ENCODE measurements around the gene OR2F1.

The OR2F1 gene

GRCh38 chr7:143958781-143959180 lies 4.1 kb downstream of the OR2F1 start:
- no peaks in the 10 kb centered on the region for H3K27me3 ChIP-seq (ENCODE audit: control insufficient read depth in 1 of 2, insufficient read depth in 2 of 2, low read length in 2 of 2)
- H3K9ac ChIP-seq (ENCODE audit: low read length in 2 of 2): no peak overlapping the region
- no peaks in the 10 kb centered on the region for H3K9me3 ChIP-seq (ENCODE audit: control insufficient read depth in 2 of 2, low read length in 2 of 2)
- no peak overlapping the region for H3K4me3 ChIP-seq (ENCODE audit: low read length in 2 of 2)
- no peaks in the 10 kb centered on the region for H3K36me3 ChIP-seq (ENCODE audit: control insufficient read depth in 2 of 2, insufficient read depth in 2 of 2, low read length in 2 of 2)
- no peaks in the 10 kb centered on the region for H3K4me1 ChIP-seq (ENCODE audit: control insufficient read depth, insufficient read depth, low read length)
- H3K27ac ChIP-seq (ENCODE audit: low read length): no peak overlapping the region

- Histone ChIP-seq H3K36me3 (ENCODE audit: control insufficient read depth in 2 of 2, insufficient read depth in 2 of 2, low read length in 2 of 2) (no peaks in the 10 kb centered on the region), H3K27ac (ENCODE audit: low read length) (no peak overlapping the region)
Observed at GRCh38 chr7:143960813-143961610, 6.4 kb downstream of the OR2F1 start.

GRCh38 chr7:143965280-143965679 lies 10.6 kb downstream of the OR2F1 start:
- H3K27me3 ChIP-seq (ENCODE audit: control insufficient read depth in 1 of 2, insufficient read depth in 2 of 2, low read length in 2 of 2): no peaks in the 10 kb centered on the region
- no peak overlapping the region for H3K9ac ChIP-seq (ENCODE audit: low read length in 2 of 2)
- no peak overlapping the region for H3K4me3 ChIP-seq (ENCODE audit: low read length in 2 of 2)
- no peak overlapping the region for H3K27ac ChIP-seq (ENCODE audit: low read length)
- H3K9me3 ChIP-seq (ENCODE audit: control insufficient read depth in 2 of 2, low read length in 2 of 2): no peaks in the 10 kb centered on the region
- no peaks in the 10 kb centered on the region for H3K36me3 ChIP-seq (ENCODE audit: control insufficient read depth in 2 of 2, insufficient read depth in 2 of 2, low read length in 2 of 2)
- H3K4me1 ChIP-seq (ENCODE audit: control insufficient read depth, insufficient read depth, low read length): no peaks in the 10 kb centered on the region

More at GRCh38 chr7:143960813-143961610, 6.4 kb downstream of the OR2F1 start:
- Histone ChIP-seq H3K4me1 (ENCODE audit: control insufficient read depth, insufficient read depth, low read length) (no peaks in the 10 kb centered on the region), H3K9ac (ENCODE audit: low read length in 2 of 2) (no peak overlapping the region), H3K9me3 (ENCODE audit: control insufficient read depth in 2 of 2, low read length in 2 of 2) (no peaks in the 10 kb centered on the region), H3K27me3 (ENCODE audit: control insufficient read depth in 1 of 2, insufficient read depth in 2 of 2, low read length in 2 of 2) (no peaks in the 10 kb centered on the region), H3K4me3 (ENCODE audit: low read length in 2 of 2) (no peak overlapping the region)

GRCh38 chr7:143967398-143967797 lies 12.8 kb downstream of the OR2F1 start:
- H3K36me3 ChIP-seq (ENCODE audit: control insufficient read depth in 2 of 2, insufficient read depth in 2 of 2, low read length in 2 of 2): no peaks in the 10 kb centered on the region

GRCh38 chr7:143973870-143974416 lies 19.3 kb downstream of the OR2F1 start:
- Histone ChIP-seq H3K36me3 (ENCODE audit: control insufficient read depth in 2 of 2, insufficient read depth in 2 of 2, low read length in 2 of 2) (no peaks in the 10 kb centered on the region), H3K4me3 (ENCODE audit: low read length in 2 of 2) (no peak overlapping the region), H3K4me1 (ENCODE audit: control insufficient read depth, insufficient read depth, low read length) (no peaks in the 10 kb centered on the region), H3K9ac (ENCODE audit: low read length in 2 of 2) (no peak overlapping the region), H3K9me3 (ENCODE audit: control insufficient read depth in 2 of 2, low read length in 2 of 2) (no peaks in the 10 kb centered on the region), H3K27me3 (ENCODE audit: control insufficient read depth in 1 of 2, insufficient read depth in 2 of 2, low read length in 2 of 2) (no peaks in the 10 kb centered on the region), H3K27ac (ENCODE audit: low read length) (no peak overlapping the region)

More at GRCh38 chr7:143967398-143967797, 12.8 kb downstream of the OR2F1 start:
- no peaks in the 10 kb centered on the region for H3K4me1 ChIP-seq (ENCODE audit: control insufficient read depth, insufficient read depth, low read length)
- no peak overlapping the region for H3K4me3 ChIP-seq (ENCODE audit: low read length in 2 of 2)
- H3K9ac ChIP-seq (ENCODE audit: low read length in 2 of 2): no peak overlapping the region
- H3K27ac ChIP-seq (ENCODE audit: low read length): no peak overlapping the region
- no peaks in the 10 kb centered on the region for H3K9me3 ChIP-seq (ENCODE audit: control insufficient read depth in 2 of 2, low read length in 2 of 2)
- H3K27me3 ChIP-seq (ENCODE audit: control insufficient read depth in 1 of 2, insufficient read depth in 2 of 2, low read length in 2 of 2): no peaks in the 10 kb centered on the region

GRCh38 chr7:143974459-143974858 lies 19.8 kb downstream of the OR2F1 start:
- Histone ChIP-seq H3K9me3 (ENCODE audit: control insufficient read depth in 2 of 2, low read length in 2 of 2) (no peaks in the 10 kb centered on the region), H3K27ac (ENCODE audit: low read length) (no peak overlapping the region), H3K36me3 (ENCODE audit: control insufficient read depth in 2 of 2, insufficient read depth in 2 of 2, low read length in 2 of 2) (no peaks in the 10 kb centered on the region), H3K9ac (ENCODE audit: low read length in 2 of 2) (no peak overlapping the region), H3K4me1 (ENCODE audit: control insufficient read depth, insufficient read depth, low read length) (no peaks in the 10 kb centered on the region), H3K4me3 (ENCODE audit: low read length in 2 of 2) (no peak overlapping the region), H3K27me3 (ENCODE audit: control insufficient read depth in 1 of 2, insufficient read depth in 2 of 2, low read length in 2 of 2) (no peaks in the 10 kb centered on the region)

GRCh38 chr7:143975617-143976016 lies 21.0 kb downstream of the OR2F1 start:
- Histone ChIP-seq H3K4me1 (ENCODE audit: control insufficient read depth, insufficient read depth, low read length) (no peaks in the 10 kb centered on the region), H3K9me3 (ENCODE audit: control insufficient read depth in 2 of 2, low read length in 2 of 2) (no peaks in the 10 kb centered on the region), H3K27me3 (ENCODE audit: control insufficient read depth in 1 of 2, insufficient read depth in 2 of 2, low read length in 2 of 2) (no peaks in the 10 kb centered on the region), H3K36me3 (ENCODE audit: control insufficient read depth in 2 of 2, insufficient read depth in 2 of 2, low read length in 2 of 2) (no peaks in the 10 kb centered on the region), H3K27ac (ENCODE audit: low read length) (no peak overlapping the region), H3K9ac (ENCODE audit: low read length in 2 of 2) (no peak overlapping the region), H3K4me3 (ENCODE audit: low read length in 2 of 2) (no peak overlapping the region)

- H3K4me3 ChIP-seq (ENCODE audit: low read length in 2 of 2): no peak overlapping the region
- H3K9me3 ChIP-seq (ENCODE audit: control insufficient read depth in 2 of 2, low read length in 2 of 2): no peaks in the 10 kb centered on the region
- H3K9ac ChIP-seq (ENCODE audit: low read length in 2 of 2): no peak overlapping the region
- no peaks in the 10 kb centered on the region for H3K4me1 ChIP-seq (ENCODE audit: control insufficient read depth, insufficient read depth, low read length)
- no peak overlapping the region for H3K27ac ChIP-seq (ENCODE audit: low read length)
- H3K27me3 ChIP-seq (ENCODE audit: control insufficient read depth in 1 of 2, insufficient read depth in 2 of 2, low read length in 2 of 2): no peaks in the 10 kb centered on the region
- no peaks in the 10 kb centered on the region for H3K36me3 ChIP-seq (ENCODE audit: control insufficient read depth in 2 of 2, insufficient read depth in 2 of 2, low read length in 2 of 2)
Observed at GRCh38 chr7:143978585-143978984, 23.9 kb downstream of the OR2F1 start.

- no peak overlapping the region for H3K27ac ChIP-seq (ENCODE audit: low read length)
- no peaks in the 10 kb centered on the region for H3K36me3 ChIP-seq (ENCODE audit: control insufficient read depth in 2 of 2, insufficient read depth in 2 of 2, low read length in 2 of 2)
- H3K4me1 ChIP-seq (ENCODE audit: control insufficient read depth, insufficient read depth, low read length): no peaks in the 10 kb centered on the region
- no peak overlapping the region for H3K4me3 ChIP-seq (ENCODE audit: low read length in 2 of 2)
- no peak overlapping the region for H3K9ac ChIP-seq (ENCODE audit: low read length in 2 of 2)
- no peaks in the 10 kb centered on the region for H3K9me3 ChIP-seq (ENCODE audit: control insufficient read depth in 2 of 2, low read length in 2 of 2)
- no peaks in the 10 kb centered on the region for H3K27me3 ChIP-seq (ENCODE audit: control insufficient read depth in 1 of 2, insufficient read depth in 2 of 2, low read length in 2 of 2)
Observed at GRCh38 chr7:143979359-143979758, 24.7 kb downstream of the OR2F1 start.

GRCh38 chr7:143979998-143980397 lies 25.4 kb downstream of the OR2F1 start:
- Histone ChIP-seq H3K36me3 (ENCODE audit: control insufficient read depth in 2 of 2, insufficient read depth in 2 of 2, low read length in 2 of 2) (no peaks in the 10 kb centered on the region), H3K9me3 (ENCODE audit: control insufficient read depth in 2 of 2, low read length in 2 of 2) (no peaks in the 10 kb centered on the region), H3K9ac (ENCODE audit: low read length in 2 of 2) (no peak overlapping the region), H3K4me3 (ENCODE audit: low read length in 2 of 2) (no peak overlapping the region), H3K27me3 (ENCODE audit: control insufficient read depth in 1 of 2, insufficient read depth in 2 of 2, low read length in 2 of 2) (no peaks in the 10 kb centered on the region), H3K4me1 (ENCODE audit: control insufficient read depth, insufficient read depth, low read length) (no peaks in the 10 kb centered on the region), H3K27ac (ENCODE audit: low read length) (no peak overlapping the region)

Measured in stomach smooth muscle (tissue), 2 donors.